ENCODE results near the gene SLC48A1.

DNA sequence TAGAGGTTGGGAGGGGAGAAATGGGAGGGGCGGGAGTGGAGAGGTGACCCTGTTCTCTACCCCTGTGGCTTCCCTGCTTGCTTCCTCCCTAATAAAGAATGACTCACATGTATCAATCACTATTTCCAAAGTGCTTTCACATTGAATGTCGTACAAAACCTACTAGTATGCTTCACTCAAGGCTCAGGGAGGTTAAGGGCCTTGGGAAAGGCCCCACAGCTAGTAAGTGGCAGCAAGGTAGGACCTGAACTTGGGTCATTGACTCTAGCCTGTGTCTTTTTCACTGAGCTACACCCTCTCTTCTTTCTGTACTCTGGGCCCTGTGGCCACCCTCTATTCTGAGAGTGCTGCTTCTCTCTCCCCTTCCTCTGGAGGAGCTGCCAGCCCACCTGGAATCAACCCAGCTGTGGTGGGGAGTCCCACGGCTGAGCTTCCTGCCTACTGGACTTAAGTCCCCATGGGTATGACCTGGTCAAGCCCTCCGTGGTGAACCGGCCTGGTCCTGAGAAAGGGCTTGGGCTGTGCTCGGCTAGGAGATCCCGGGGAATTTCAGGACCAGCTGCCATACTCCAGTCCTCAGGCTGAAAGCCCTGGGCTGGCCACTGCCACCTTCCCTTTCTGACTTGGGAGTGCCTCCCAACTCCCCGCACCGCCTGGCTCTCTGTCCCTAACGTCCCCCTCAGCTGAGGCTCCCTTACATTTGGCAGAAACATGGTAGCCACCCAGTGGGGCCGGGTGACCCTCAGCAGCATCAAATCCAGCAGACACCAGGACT, 13.0 kb downstream of the SLC48A1 start:
- TF ChIP-seq EP300 (IDR thresholded peaks at IDR 0.05; ENCODE audit: low read depth) (no peak), POLR2A (IDR thresholded peaks at IDR 0.05) (no peak)
- TF ChIP-seq, protein P1, sequence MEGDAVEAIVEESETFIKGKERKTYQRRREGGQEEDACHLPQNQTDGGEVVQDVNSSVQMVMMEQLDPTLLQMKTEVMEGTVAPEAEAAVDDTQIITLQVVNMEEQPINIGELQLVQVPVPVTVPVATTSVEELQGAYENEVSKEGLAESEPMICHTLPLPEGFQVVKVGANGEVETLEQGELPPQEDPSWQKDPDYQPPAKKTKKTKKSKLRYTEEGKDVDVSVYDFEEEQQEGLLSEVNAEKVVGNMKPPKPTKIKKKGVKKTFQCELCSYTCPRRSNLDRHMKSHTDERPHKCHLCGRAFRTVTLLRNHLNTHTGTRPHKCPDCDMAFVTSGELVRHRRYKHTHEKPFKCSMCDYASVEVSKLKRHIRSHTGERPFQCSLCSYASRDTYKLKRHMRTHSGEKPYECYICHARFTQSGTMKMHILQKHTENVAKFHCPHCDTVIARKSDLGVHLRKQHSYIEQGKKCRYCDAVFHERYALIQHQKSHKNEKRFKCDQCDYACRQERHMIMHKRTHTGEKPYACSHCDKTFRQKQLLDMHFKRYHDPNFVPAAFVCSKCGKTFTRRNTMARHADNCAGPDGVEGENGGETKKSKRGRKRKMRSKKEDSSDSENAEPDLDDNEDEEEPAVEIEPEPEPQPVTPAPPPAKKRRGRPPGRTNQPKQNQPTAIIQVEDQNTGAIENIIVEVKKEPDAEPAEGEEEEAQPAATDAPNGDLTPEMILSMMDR (IDR thresholded peaks at IDR 0.05), result no peak
